A673 (cell line): ENCODE results near the gene MTOR. TPM values are rescaled to one million over a fixed set of nuclear protein-coding genes. Genes with fewer than 3 reads are reported as not detected.

Experiments
- BruUV-seq: library from RNA; stranded (reverse); fragments of 400-500 nt; replicated peaks from 2 replicates; lab custom pipeline; 2021; lab: Mats Ljungman, UMichigan
- CTCF ChIA-PET: fragments of 300-600 bp; sonication (Branson Sonifier 250); formaldehyde crosslinking; loops from one replicate; lab custom pipeline; 2022; ENCODE audit warnings: antibody characterized with exemption; lab: Charles Lee
- POLR2A ChIA-PET: fragments of 300-600 bp; sonication (Branson Sonifier 250); formaldehyde crosslinking; loops from one replicate; lab custom pipeline; 2022; ENCODE audit warnings: antibody characterized with exemption; ENCODE audit not compliant: low non-redundant PET; lab: Charles Lee
- DNase-seq: peaks from one replicate; pipeline ENCODE4 v3.0.0-alpha.2; 2015; ENCODE audit warnings: low spot score
- H3K27ac ChIP-seq: fragments of 200-600 bp; sonication (generic); 2 replicates; pipeline ENCODE4 v1.5.1; 2016; ENCODE audit warnings: mixed run types, low read depth, mild to moderate bottlenecking, mixed read lengths, antibody characterized with exemption, low read length; ENCODE audit not compliant: poor library complexity, severe bottlenecking
- H3K27me3 ChIP-seq: fragments of 200-600 bp; sonication (generic); replicated peaks from 2 replicates; pipeline ENCODE4 v1.6.1; 2017; ENCODE audit warnings: mixed run types, low read depth, mild to moderate bottlenecking, mixed read lengths, antibody characterized with exemption, low read length; ENCODE audit not compliant: insufficient read depth, poor library complexity
- H3K36me3 ChIP-seq: fragments of 200-600 bp; sonication (generic); 2 replicates; pipeline ENCODE4 v1.6.1; 2016; ENCODE audit warnings: mixed run types, mild to moderate bottlenecking, mixed read lengths, antibody characterized with exemption, low read length; ENCODE audit not compliant: insufficient read depth, poor library complexity, severe bottlenecking
- H3K4me1 ChIP-seq: fragments of 200-600 bp; sonication (generic); 2 replicates; pipeline ENCODE4 v1.6.1; 2017; ENCODE audit warnings: mixed run types, mild to moderate bottlenecking, mixed read lengths, antibody characterized with exemption, low read length; ENCODE audit not compliant: insufficient read depth, poor library complexity, severe bottlenecking
- H3K4me3 ChIP-seq: fragments of 200-600 bp; sonication (generic); 2 replicates; pipeline ENCODE4 v1.5.1; 2016; ENCODE audit warnings: low read depth, mixed run types, mild to moderate bottlenecking, mixed read lengths, low read length; ENCODE audit not compliant: poor library complexity, severe bottlenecking
- H3K9me3 ChIP-seq: fragments of 200-600 bp; sonication (generic); 2 replicates; pipeline ENCODE4 v1.6.1; 2016; ENCODE audit warnings: mixed run types, low read depth, mild to moderate bottlenecking, mixed read lengths, antibody characterized with exemption, low read length; ENCODE audit not compliant: poor library complexity, severe bottlenecking
- EZH2 ChIP-seq: fragments of 200-600 bp; sonication (generic); IDR thresholded peaks from 2 replicates; pipeline ENCODE4 v1.6.1; 2017; ENCODE audit warnings: borderline replicate concordance, low read depth, mild to moderate bottlenecking, mixed read lengths, antibody characterized with exemption, low read length; ENCODE audit not compliant: poor library complexity, severe bottlenecking
- intact Hi-C: fragments of 100-400 bp; cut with micrococcal nuclease; formaldehyde crosslinking; loops from one replicate; pipeline ENCODE4 v1.10.0; 2022; ENCODE audit not compliant: unreplicated experiment
- total RNA-seq: library from RNA; stranded (reverse); gene quantifications from 2 replicates; pipeline ENCODE4 v1.2.3, GENCODE V29; 2021
- TF ChIP-seq, protein P1 (sequence below): fragments of 300-800, 200-600 bp; sonication (generic); conservative IDR thresholded peaks from 2 replicates; pipeline ENCODE4 v1.5.1; 2017; ENCODE audit warnings: low read depth, mild to moderate bottlenecking, antibody characterized with exemption, low read length, moderate library complexity, mixed read lengths

The MTOR gene
- total RNA-seq, 1 experiment from 2014 or later: 63.7 TPM

DNA sequence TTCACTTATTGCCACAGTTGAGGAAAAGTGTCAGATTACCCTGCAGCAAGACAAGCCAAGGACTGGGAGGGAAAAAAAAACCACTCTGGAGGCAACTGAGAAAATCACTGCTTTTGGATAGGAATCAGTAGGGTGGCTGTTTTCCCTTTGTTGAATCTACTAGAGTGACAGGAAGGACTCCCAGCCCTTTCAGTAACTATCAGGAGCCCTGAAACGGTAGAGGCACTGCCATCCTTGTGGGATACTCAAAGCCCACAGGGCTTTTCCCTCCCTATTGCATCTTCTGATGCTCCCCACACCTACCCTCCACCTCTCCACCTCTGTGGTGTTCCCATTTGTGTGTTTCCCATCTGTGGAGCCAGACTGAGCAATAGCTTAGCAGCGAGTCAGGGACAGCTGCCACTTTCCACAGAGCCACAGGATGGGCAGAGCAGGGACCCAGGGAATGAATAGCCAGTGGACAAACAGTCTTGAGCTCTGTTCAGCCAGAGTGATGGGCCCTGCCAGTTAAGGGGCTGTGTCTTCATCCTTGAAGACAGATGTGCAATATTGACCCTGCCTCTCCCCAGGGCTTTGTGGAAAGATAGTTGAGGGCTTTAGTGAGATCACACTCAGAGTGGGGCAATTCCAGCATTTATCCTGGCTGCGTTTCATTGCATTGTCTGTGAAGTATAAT lies 24.5 kb upstream of the MTOR start:
- Histone ChIP-seq H3K27me3 (no peaks in the 10 kb centered on the region), H3K27ac (peak overlapping the region; percentile 4), H3K9me3 (no peaks in the 10 kb centered on the region), H3K4me1 (no peaks in the 10 kb centered on the region), H3K36me3 (peaks cover 13% of the 10 kb centered on the region), H3K4me3 (no peak overlapping the region)
- POLR2A ChIA-PET: interaction anchor here (0.7 to 0.8 kb wide), 2 partner anchors 24 to 619 kb away, joined by 3 to 5 read pairs; partner anchors contain the start of gene MTOR
- TSS peak; percentile 21 for BruUV-seq
- DNase-seq: no peak
- CTCF ChIA-PET: no interaction called here
- intact Hi-C loops: no loop called here
- TF ChIP-seq EZH2: no peak
- TF ChIP-seq, protein P1, sequence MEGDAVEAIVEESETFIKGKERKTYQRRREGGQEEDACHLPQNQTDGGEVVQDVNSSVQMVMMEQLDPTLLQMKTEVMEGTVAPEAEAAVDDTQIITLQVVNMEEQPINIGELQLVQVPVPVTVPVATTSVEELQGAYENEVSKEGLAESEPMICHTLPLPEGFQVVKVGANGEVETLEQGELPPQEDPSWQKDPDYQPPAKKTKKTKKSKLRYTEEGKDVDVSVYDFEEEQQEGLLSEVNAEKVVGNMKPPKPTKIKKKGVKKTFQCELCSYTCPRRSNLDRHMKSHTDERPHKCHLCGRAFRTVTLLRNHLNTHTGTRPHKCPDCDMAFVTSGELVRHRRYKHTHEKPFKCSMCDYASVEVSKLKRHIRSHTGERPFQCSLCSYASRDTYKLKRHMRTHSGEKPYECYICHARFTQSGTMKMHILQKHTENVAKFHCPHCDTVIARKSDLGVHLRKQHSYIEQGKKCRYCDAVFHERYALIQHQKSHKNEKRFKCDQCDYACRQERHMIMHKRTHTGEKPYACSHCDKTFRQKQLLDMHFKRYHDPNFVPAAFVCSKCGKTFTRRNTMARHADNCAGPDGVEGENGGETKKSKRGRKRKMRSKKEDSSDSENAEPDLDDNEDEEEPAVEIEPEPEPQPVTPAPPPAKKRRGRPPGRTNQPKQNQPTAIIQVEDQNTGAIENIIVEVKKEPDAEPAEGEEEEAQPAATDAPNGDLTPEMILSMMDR: no peak

DNA sequence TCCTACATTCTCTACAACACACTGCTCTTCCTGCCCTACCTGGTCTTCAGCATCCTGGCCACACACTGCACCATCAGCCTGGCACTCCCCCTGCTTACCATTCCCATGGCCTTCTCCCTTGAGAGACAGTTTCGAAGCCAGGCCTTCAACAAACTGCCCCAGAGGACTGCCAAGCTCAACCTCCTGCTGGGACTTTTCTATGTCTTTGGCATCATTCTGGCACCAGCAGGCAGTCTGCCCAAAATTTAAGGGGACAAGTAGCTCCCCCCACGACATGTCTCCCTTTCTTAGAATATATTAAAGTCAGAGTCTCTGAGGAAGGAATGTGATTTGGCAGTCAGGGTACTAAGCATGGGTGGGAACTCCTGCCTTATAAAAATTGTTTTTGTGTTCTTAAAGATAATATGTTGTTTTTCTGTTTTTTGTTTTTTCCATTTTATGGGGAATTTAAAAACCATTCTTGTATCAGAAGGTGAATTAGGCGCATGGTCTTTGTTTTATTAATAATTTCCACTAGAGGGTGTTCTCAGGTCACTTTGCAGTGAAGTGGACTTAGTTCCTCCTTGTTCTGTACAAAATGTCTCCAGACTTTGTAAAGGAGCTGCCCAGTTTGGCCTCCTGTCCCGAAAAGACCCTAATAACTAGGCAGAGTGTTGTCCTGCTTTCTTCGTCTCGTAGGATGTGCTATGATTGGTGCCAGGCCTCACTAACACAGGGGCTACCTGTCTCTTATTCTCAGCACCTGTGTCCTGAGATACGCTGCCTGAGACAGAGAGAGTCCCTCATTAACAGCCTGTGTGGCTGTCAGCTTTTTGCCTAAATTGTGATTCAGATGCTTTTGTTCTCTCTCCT lies 23.8 kb upstream of the MTOR start:
- CTCF ChIA-PET: no interaction called here
- BruUV-seq: no TSS peak
- intact Hi-C loops: no loop called here
- H3K27ac ChIP-seq: peak overlapping the region; percentile 4
- TF ChIP-seq, protein P1: peak; percentile 38; the same call in 1 of the 2 replicates
- no peak for TF ChIP-seq EZH2
- peaks cover 13% of the 10 kb centered on the region for H3K36me3 ChIP-seq
- POLR2A ChIA-PET: interaction anchor here (0.5 to 0.8 kb wide), 2 partner anchors 171 to 618 kb away, joined by 3 read pairs; no protein-coding TSS in a partner anchor
- DNase-seq: no peak
- no peak overlapping the region for H3K4me3 ChIP-seq
- no peaks in the 10 kb centered on the region for H3K27me3 ChIP-seq
- H3K9me3 ChIP-seq: no peaks in the 10 kb centered on the region
- H3K4me1 ChIP-seq: peaks cover 3% of the 10 kb centered on the region

DNA sequence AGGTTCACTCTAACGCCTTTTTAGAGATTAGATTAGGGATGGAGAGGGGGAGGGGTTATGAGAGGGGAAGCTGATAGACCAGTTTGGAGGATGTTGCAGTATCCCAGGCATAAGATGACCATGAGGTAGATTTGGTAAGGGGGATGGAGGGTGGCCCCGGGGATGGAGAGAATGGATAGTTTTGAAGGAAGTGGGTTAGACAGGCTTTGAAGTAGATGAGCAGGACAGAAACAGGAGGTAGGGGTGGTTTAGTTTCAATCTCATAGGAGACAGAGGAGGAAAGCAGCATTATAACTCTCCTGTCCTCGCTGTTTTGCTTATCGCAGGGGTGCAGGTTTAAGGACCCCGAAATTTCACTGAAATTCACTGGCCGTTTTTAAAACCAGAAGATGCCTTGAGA lies 22.4 kb upstream of the MTOR start:
- no TSS peak for BruUV-seq
- no peak for DNase-seq
- Histone ChIP-seq H3K36me3 (peaks cover 13% of the 10 kb centered on the region), H3K9me3 (no peaks in the 10 kb centered on the region), H3K27ac (no peak overlapping the region), H3K27me3 (no peaks in the 10 kb centered on the region), H3K4me1 (peaks cover 4% of the 10 kb centered on the region), H3K4me3 (no peak overlapping the region)
- ChIA-PET CTCF (no interaction called here), POLR2A (no interaction called here)
- intact Hi-C loops: no loop called here
- TF ChIP-seq, protein P1: no peak
- no peak for TF ChIP-seq EZH2
